Measurements from ENCODE around the gene C9orf40.

The C9orf40 gene

GRCh38 chr9:74935008-74935407, 17.7 kb downstream of the C9orf40 start:
- DNase-seq: no peak

GRCh38 chr9:74921737-74922136, 31.0 kb downstream of the C9orf40 start:
- no peak for DNase-seq

GRCh38 chr9:74920944-74921626, 31.6 kb downstream of the C9orf40 start:
- DNase-seq: no peak

- DNase-seq: no peak
These were observed 42.7 kb downstream of the C9orf40 start for GRCh38 chr9:74910036-74910435.

- no peak for DNase-seq
These were observed 44.0 kb downstream of the C9orf40 start for GRCh38 chr9:74908665-74909064.

GRCh38 chr9:74907085-74907484, 45.6 kb downstream of the C9orf40 start:
- DNase-seq: no peak

GRCh38 chr9:74901001-74901400, 51.7 kb downstream of the C9orf40 start:
- no peak for DNase-seq

Measured in stimulated activated CD4-positive, alpha-beta T cell treated with anti-CD3 and anti-CD28 coated beads, Interleukin-15, amount 100 ng/mL, for 24 hours (primary cell).